Measurements from ENCODE around the gene OR1L8. TPM values are rescaled to one million over a fixed set of nuclear protein-coding genes. Genes with fewer than 3 reads are reported as not detected.
"Not testable (repeated sequence)": the region's sequence is repeated elsewhere in the genome, so short reads cannot be mapped to it uniquely, and the experiment has no call there.

OR1L8 gene
- total RNA-seq, 4 donors from 2014 or later = 0.45 to 1.0 (median 0.94) TPM; not detected in 1

GRCh38 chr9:122561446-122561845, 21.7 kb downstream of the OR1L8 start:
- no peaks in the 10 kb centered on the region for H3K9me3 ChIP-seq
- 85 to 86% methylated on average over 4 of the region's 4 CpGs for WGBS, 2 donors
- no peaks in the 10 kb centered on the region for H3K4me1 ChIP-seq
- H3K4me3 ChIP-seq (replicated peaks in 1 of 3) = no peak overlapping the region
- H3K27me3 ChIP-seq = no peaks in the 10 kb centered on the region
- no peak overlapping the region for H3K27ac ChIP-seq
- no peak for TF ChIP-seq POLR2A (IDR thresholded peaks at IDR 0.05)
- H3K36me3 ChIP-seq = no peaks in the 10 kb centered on the region
- DNase-seq = no peak
- intact Hi-C loops (cut with DNase I) = no loop called here

GRCh38 chr9:122552812-122553211, 30.4 kb downstream of the OR1L8 start, which contains the start of gene OR1N2:
Gene OR1N2, plus strand, starts transcription at chr9:122553112. Its CDS starts 100 bp downstream, at chr9:122553212.
- Histone ChIP-seq H3K27me3 (no peaks in the 10 kb centered on the region), H3K36me3 (no peaks in the 10 kb centered on the region), H3K4me3 (replicated peaks in 1 of 3) (no peak within 1 kb of the TSS), H3K27ac (no peak within 1 kb of the TSS), H3K4me1 (no peaks in the 10 kb centered on the region), H3K9me3 (no peaks in the 10 kb centered on the region)
- DNase-seq = no peak
- WGBS, 2 donors = 73 to 87% methylated on average over 2 of the region's 2 CpGs
- intact Hi-C loops (cut with DNase I) = no loop called here
- no peak for TF ChIP-seq CTCF (IDR thresholded peaks at IDR 0.05)
- TF ChIP-seq POLR2A (IDR thresholded peaks at IDR 0.05) = no peak

- intact Hi-C loops (cut with DNase I) = no loop called here
- Histone ChIP-seq H3K9me3 (no peaks in the 10 kb centered on the region), H3K36me3 (no peaks in the 10 kb centered on the region), H3K4me1 (no peaks in the 10 kb centered on the region), H3K27me3 (no peaks in the 10 kb centered on the region), H3K4me3 (replicated peaks in 1 of 3) (no peak overlapping the region), H3K27ac (no peak overlapping the region)
- DNase-seq = no peak
- TF ChIP-seq CTCF (IDR thresholded peaks at IDR 0.05) (no peak), POLR2A (IDR thresholded peaks at IDR 0.05) (no peak)
- 49 to 75% methylated on average over 5 of the region's 5 CpGs for WGBS, 2 donors
These were observed 31.8 kb downstream of the OR1L8 start for GRCh38 chr9:122551371-122551770.

GRCh38 chr9:122546196-122546595, 37.0 kb downstream of the OR1L8 start:
- Histone ChIP-seq H3K4me1 (no peaks in the 10 kb centered on the region), H3K4me3 (replicated peaks in 1 of 3) (no peak overlapping the region), H3K9me3 (no peaks in the 10 kb centered on the region), H3K27ac (no peak overlapping the region), H3K36me3 (no peaks in the 10 kb centered on the region), H3K27me3 (no peaks in the 10 kb centered on the region)
- no peak for DNase-seq
- WGBS, 2 donors = 53 to 67% methylated on average over 8 of the region's 8 CpGs
- intact Hi-C loops (cut with DNase I) = no loop called here
- TF ChIP-seq CTCF (IDR thresholded peaks at IDR 0.05) = no peak

- 70 to 77% methylated on average over 2 of the region's 2 CpGs for WGBS, 2 donors
- Histone ChIP-seq H3K27ac (no peak overlapping the region), H3K36me3 (no peaks in the 10 kb centered on the region), H3K4me3 (replicated peaks in 1 of 3) (no peak overlapping the region), H3K4me1 (no peaks in the 10 kb centered on the region), H3K27me3 (no peaks in the 10 kb centered on the region), H3K9me3 (no peaks in the 10 kb centered on the region)
- intact Hi-C loops (cut with DNase I) = no loop called here
- no peak for DNase-seq
- TF ChIP-seq CTCF (IDR thresholded peaks at IDR 0.05) = no peak
- no peak for TF ChIP-seq POLR2A (IDR thresholded peaks at IDR 0.05)
These were observed 44.4 kb downstream of the OR1L8 start for GRCh38 chr9:122538757-122539156.

- H3K36me3 ChIP-seq; H3K4me1 ChIP-seq; DNase-seq; intact Hi-C loops (cut with DNase I); H3K27me3 ChIP-seq; H3K27ac ChIP-seq; H3K9me3 ChIP-seq; H3K4me3 ChIP-seq (replicated peaks in 1 of 3): not testable (repeated sequence)
- WGBS, 2 donors = 68 to 71% methylated on average over 7 of the region's 7 CpGs
These were observed 46.1 kb downstream of the OR1L8 start for GRCh38 chr9:122537066-122537465.

All from thyroid gland (tissue), 4 donors.